Panc1 (cell line): ENCODE measurements around the gene CDK13. TPM values are rescaled to one million over a fixed set of nuclear protein-coding genes. Genes with fewer than 3 reads are reported as not detected.
A peak's percentile ranks its signal among the peaks of the same experiment; 100 is the strongest.

Experiments used
- ATAC-seq: fragments of 200-7000 bp; cut with Tn5 transposase; 2 replicates; pipeline ENCODE4 v1.9.1; 2020; ENCODE audit warnings: mild to moderate bottlenecking, moderate library complexity
- BruUV-seq: library from RNA; stranded (reverse); fragments of 400-500 nt; replicated peaks from 2 replicates; lab custom pipeline; 2021; lab: Mats Ljungman, UMichigan
- CTCF ChIA-PET: fragments of 300-600 bp; sonication (Branson Sonifier 250); formaldehyde crosslinking; loops from one replicate; lab custom pipeline; 2022; ENCODE audit warnings: antibody characterized with exemption; lab: Charles Lee
- POLR2A ChIA-PET: fragments of 300-600 bp; sonication (Branson Sonifier 250); formaldehyde crosslinking; loops from one replicate; lab custom pipeline; 2022; ENCODE audit warnings: antibody characterized with exemption; lab: Charles Lee
- DNase-seq: peaks from one replicate; pipeline ENCODE4 v3.0.0-alpha.2; 2010; ENCODE audit warnings: low read depth, low spot score
- H3K27ac ChIP-seq: 2 replicates; pipeline ENCODE4 v1.5.1; 2011; ENCODE audit warnings: mild to moderate bottlenecking, low read length, inconsistent platforms
- H3K27me3 ChIP-seq: fragments of 200-500 bp; sonication (Bioruptor generic); 2 replicates; pipeline ENCODE4 v1.6.0; 2014; ENCODE audit warnings: low read length, inconsistent platforms; ENCODE audit not compliant: control insufficient read depth, insufficient read depth
- H3K36me3 ChIP-seq: fragments of 200-500 bp; sonication (Bioruptor generic); 2 replicates; pipeline ENCODE4 v1.5.1; 2014; ENCODE audit warnings: inconsistent platforms, mild to moderate bottlenecking, low read length, moderate library complexity; ENCODE audit not compliant: control insufficient read depth, insufficient read depth
- H3K4me1 ChIP-seq: 2 replicates; pipeline ENCODE4 v1.5.1; 2011; ENCODE audit warnings: inconsistent platforms, mild to moderate bottlenecking, low read length, moderate library complexity; ENCODE audit not compliant: control insufficient read depth, insufficient read depth
- H3K4me3 ChIP-seq, 2 experiments: 2 replicates each; pipeline ENCODE4 v1.5.1; 2011 to 2012; ENCODE audit warnings: low read depth in 2 of 2, low read length in 2 of 2, mild to moderate bottlenecking in 2 of 2, inconsistent platforms in 1 of 2, moderate library complexity in 1 of 2
- H3K9me3 ChIP-seq: fragments of 200-500 bp; sonication (Bioruptor generic); 2 replicates; pipeline ENCODE4 v1.5.1; 2014; ENCODE audit warnings: low read depth, mild to moderate bottlenecking, inconsistent platforms, low read length, moderate library complexity; ENCODE audit not compliant: control insufficient read depth, insufficient read depth
- POLR2AphosphoS5 ChIP-seq: IDR thresholded peaks from 2 replicates; pipeline ENCODE4 v1.6.1; 2012; ENCODE audit warnings: mild to moderate bottlenecking, low read depth, low read length, moderate library complexity
- REST ChIP-seq, 2 experiments: IDR thresholded peaks; 2 replicates each; pipeline ENCODE4 v1.6.1; 2011 to 2012; ENCODE audit warnings: low read depth in 2 of 2, control low read depth in 1 of 2, low read length in 1 of 2, mild to moderate bottlenecking in 1 of 2, moderate library complexity in 1 of 2; ENCODE audit not compliant: insufficient read depth in 1 of 2
- SIN3A ChIP-seq: IDR thresholded peaks from 2 replicates; pipeline ENCODE4 v1.6.1; 2012; ENCODE audit warnings: low read depth, mild to moderate bottlenecking, low read length, moderate library complexity, borderline replicate concordance; ENCODE audit not compliant: insufficient read depth
- TCF7L2 ChIP-seq: IDR thresholded peaks from 2 replicates; pipeline ENCODE4 v1.6.1; 2011; ENCODE audit warnings: mild to moderate bottlenecking, low read depth, low read length, inconsistent platforms
- in situ Hi-C: cut with HindIII; loops from 2 replicates; pipeline ENCODE4 v1.10.0; 2016; ENCODE audit warnings: low sequenced_read_pairs, low pct_unique_long_range_greater_than_20kb
- intact Hi-C: fragments of 100-400 bp; cut with micrococcal nuclease; formaldehyde crosslinking; loops from one replicate; pipeline ENCODE4 v1.10.0; 2022; ENCODE audit not compliant: unreplicated experiment
- total RNA-seq: library from RNA; stranded (reverse); gene quantifications from one replicate; pipeline ENCODE4 v1.2.1, GENCODE V29; 2021; ENCODE audit not compliant: unreplicated experiment
- TF ChIP-seq, protein P1 (sequence below): fragments of 450-650 bp; IDR thresholded peaks from 2 replicates; pipeline ENCODE4 v1.5.1; 2017; ENCODE audit warnings: mild to moderate bottlenecking

The CDK13 gene
- total RNA-seq, 1 experiment from 2014 or later = 52.0 TPM

DNA sequence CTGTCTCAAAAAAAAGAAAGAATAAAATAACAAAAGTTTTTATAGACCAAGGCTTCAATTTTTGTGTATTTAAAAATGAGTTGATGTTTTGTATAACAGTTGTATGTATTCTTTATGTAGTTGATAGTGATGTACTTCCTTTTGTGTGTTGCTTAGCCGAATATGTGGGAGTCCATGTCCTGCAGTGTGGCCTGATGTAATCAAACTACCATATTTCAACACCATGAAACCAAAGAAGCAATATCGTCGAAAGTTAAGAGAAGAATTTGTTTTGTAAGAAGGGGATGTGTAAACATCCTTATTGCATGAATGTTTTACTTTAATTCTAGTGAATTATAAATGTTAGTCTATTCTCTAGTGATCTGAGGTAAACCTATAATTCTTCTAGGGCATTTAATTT lies 127.8 kb downstream of the CDK13 start:
- H3K27me3 ChIP-seq = no peaks in the 10 kb centered on the region
- DNase-seq (no peak), ATAC-seq (no peak)
- H3K4me1 ChIP-seq = no peaks in the 10 kb centered on the region
- intact Hi-C loops = no loop called here
- H3K9me3 ChIP-seq = no peaks in the 10 kb centered on the region
- no peak overlapping the region for H3K4me3 ChIP-seq
- POLR2A ChIA-PET = no interaction called here
- no TSS peak for BruUV-seq
- 0 out of 2 replicates have a peak, but pooled peaks cover 5% of the 10 kb centered on the region for H3K36me3 ChIP-seq
- CTCF ChIA-PET = no interaction called here
- TF ChIP-seq, protein P1, sequence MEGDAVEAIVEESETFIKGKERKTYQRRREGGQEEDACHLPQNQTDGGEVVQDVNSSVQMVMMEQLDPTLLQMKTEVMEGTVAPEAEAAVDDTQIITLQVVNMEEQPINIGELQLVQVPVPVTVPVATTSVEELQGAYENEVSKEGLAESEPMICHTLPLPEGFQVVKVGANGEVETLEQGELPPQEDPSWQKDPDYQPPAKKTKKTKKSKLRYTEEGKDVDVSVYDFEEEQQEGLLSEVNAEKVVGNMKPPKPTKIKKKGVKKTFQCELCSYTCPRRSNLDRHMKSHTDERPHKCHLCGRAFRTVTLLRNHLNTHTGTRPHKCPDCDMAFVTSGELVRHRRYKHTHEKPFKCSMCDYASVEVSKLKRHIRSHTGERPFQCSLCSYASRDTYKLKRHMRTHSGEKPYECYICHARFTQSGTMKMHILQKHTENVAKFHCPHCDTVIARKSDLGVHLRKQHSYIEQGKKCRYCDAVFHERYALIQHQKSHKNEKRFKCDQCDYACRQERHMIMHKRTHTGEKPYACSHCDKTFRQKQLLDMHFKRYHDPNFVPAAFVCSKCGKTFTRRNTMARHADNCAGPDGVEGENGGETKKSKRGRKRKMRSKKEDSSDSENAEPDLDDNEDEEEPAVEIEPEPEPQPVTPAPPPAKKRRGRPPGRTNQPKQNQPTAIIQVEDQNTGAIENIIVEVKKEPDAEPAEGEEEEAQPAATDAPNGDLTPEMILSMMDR = no peak
- TF ChIP-seq REST (IDR thresholded peaks at IDR 0.05; ENCODE audit: insufficient read depth in 1 of 2, low read depth in 2 of 2, low read length in 1 of 2) = no peak
- no peak for TF ChIP-seq TCF7L2
- no peak for TF ChIP-seq POLR2AphosphoS5
- TF ChIP-seq SIN3A = no peak
- H3K27ac ChIP-seq = peak overlapping the region; percentile 18; the same call in 1 of the 2 replicates
- in situ Hi-C loops = no loop called here

GRCh38 chr7:40092182-40092581 lies 142.1 kb downstream of the CDK13 start:
- no TSS peak for BruUV-seq
- ATAC-seq = no peak
- Histone ChIP-seq H3K9me3 (no peaks in the 10 kb centered on the region), H3K4me1 (peaks cover 6% of the 10 kb centered on the region; the same call in 1 of the 2 replicates), H3K27ac (no peak overlapping the region), H3K4me3 (no peak overlapping the region), H3K27me3 (no peaks in the 10 kb centered on the region), H3K36me3 (peaks cover 42% of the 10 kb centered on the region)
- CTCF ChIA-PET = no interaction called here
- in situ Hi-C loops = no loop called here
- POLR2A ChIA-PET = no interaction called here
- intact Hi-C loops = no loop called here
- TF ChIP-seq REST (IDR thresholded peaks at IDR 0.05; ENCODE audit: insufficient read depth in 1 of 2, low read depth in 2 of 2, low read length in 1 of 2) (no peak), TCF7L2 (no peak), SIN3A (no peak), POLR2AphosphoS5 (no peak)
- TF ChIP-seq, protein P1 = no peak
- DNase-seq = no peak
